ENCODE data around the gene SLC25A10. TPM values are rescaled to one million over a fixed set of nuclear protein-coding genes. Genes with fewer than 3 reads are reported as not detected.
A peak's percentile ranks its signal among the peaks of the same experiment; 100 is the strongest.
"Not testable (repeated sequence)": the region's sequence is repeated elsewhere in the genome, so short reads cannot be mapped to it uniquely, and the experiment has no call there.

SLC25A10 gene
- total and polyA plus RNA-seq, 3 donors from 2014 or later: 30.0 to 51.4 (median 42.0) TPM

DNA sequence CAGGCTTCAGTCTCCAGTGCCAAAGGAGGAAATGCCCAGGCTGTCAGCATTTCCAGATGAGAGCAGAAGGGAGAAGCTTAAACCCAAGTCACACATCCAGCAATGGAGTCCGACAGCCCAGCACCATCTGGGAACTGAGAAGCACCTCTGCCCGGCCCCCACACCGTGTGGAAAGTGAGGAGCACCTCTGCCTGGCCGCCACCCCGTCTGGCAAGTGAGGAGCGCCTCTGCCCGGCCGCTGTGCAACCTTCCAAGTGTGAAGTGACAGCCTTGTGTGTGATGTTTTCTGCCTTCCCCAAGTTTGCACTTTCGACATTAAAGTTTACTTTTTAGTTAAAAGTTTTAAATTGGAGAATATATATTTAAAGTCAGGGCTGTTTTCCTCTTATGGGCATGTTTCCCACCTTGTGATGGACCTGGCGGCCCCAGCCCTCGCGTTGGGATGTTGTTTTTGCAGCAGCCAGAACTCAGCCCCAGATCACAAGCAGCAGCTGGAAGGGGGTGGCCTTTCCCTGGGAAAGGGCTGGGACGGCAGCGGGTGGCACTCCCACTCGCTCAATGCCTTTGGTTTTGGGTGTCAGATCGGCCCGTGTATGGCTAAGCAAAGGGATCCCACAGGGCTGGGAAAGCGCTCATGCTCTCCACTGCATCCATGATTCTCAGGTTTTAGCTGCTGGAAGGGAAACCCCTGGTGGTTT, 38.4 kb upstream of the SLC25A10 start:
- H3K36me3 ChIP-seq (ENCODE audit: low read depth, missing control alignments): no peaks in the 10 kb centered on the region
- intact Hi-C loops (cut with DNase I; ENCODE audit: low total_unique reads): no loop called here

GRCh38 chr17:81675515-81676221, 36.4 kb upstream of the SLC25A10 start:
- DNase-seq: peak; percentile 43
- H3K27me3 ChIP-seq; H3K36me3 ChIP-seq (ENCODE audit: low read depth, missing control alignments): not testable (repeated sequence)

More for the DNA sequence above, 38.4 kb upstream of the SLC25A10 start:
- Histone ChIP-seq H3K9me3 (no peaks in the 10 kb centered on the region), H3K27ac (no peak overlapping the region), H3K4me3 (no peak overlapping the region), H3K27me3 (no peaks in the 10 kb centered on the region), H3K4me1 (no peaks in the 10 kb centered on the region)
- TF ChIP-seq POLR2A (IDR thresholded peaks at IDR 0.05): no peak
- TF ChIP-seq, protein P1, sequence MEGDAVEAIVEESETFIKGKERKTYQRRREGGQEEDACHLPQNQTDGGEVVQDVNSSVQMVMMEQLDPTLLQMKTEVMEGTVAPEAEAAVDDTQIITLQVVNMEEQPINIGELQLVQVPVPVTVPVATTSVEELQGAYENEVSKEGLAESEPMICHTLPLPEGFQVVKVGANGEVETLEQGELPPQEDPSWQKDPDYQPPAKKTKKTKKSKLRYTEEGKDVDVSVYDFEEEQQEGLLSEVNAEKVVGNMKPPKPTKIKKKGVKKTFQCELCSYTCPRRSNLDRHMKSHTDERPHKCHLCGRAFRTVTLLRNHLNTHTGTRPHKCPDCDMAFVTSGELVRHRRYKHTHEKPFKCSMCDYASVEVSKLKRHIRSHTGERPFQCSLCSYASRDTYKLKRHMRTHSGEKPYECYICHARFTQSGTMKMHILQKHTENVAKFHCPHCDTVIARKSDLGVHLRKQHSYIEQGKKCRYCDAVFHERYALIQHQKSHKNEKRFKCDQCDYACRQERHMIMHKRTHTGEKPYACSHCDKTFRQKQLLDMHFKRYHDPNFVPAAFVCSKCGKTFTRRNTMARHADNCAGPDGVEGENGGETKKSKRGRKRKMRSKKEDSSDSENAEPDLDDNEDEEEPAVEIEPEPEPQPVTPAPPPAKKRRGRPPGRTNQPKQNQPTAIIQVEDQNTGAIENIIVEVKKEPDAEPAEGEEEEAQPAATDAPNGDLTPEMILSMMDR (IDR thresholded peaks at IDR 0.05): no peak
- DNase-seq: no peak
- 79 to 81% methylated on average over 18 of the region's 18 CpGs for WGBS, 2 donors

DNA sequence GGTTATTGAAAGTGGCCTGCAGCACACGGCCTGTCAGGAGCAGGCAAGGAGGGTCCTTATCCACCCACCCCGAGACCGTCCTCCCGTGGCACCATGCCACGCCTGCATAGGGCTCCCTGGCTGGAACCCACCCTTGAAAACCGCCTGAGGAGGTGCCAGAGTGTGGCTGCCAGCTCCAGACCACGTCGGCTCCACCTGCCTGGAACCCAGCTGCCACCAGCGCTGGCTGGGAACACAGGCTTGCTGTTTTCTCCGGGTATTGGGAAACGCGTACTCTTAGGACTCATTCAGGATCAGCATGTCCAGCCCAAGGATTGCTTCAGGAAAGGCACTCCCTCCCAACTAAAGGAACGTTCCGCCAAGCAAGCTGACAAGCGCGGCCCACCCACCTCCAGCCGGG, 35.2 kb upstream of the SLC25A10 start:
- Histone ChIP-seq H3K27ac (no peak overlapping the region), H3K4me1 (peaks cover 4% of the 10 kb centered on the region), H3K4me3 (no peak overlapping the region), H3K9me3 (no peaks in the 10 kb centered on the region), H3K36me3 (ENCODE audit: low read depth, missing control alignments) (no peaks in the 10 kb centered on the region), H3K27me3 (no peaks in the 10 kb centered on the region)
- intact Hi-C loops (cut with DNase I; ENCODE audit: low total_unique reads): no loop called here
- WGBS, 2 donors: 90 to 91% methylated on average over 9 to 17 of the region's 17 CpGs
- TF ChIP-seq, protein P1 (IDR thresholded peaks at IDR 0.05): no peak
- no peak for TF ChIP-seq POLR2A (IDR thresholded peaks at IDR 0.05)
- DNase-seq: no peak

More at GRCh38 chr17:81675515-81676221, 36.4 kb upstream of the SLC25A10 start:
- H3K4me1 ChIP-seq; H3K4me3 ChIP-seq; H3K9me3 ChIP-seq; H3K27ac ChIP-seq; intact Hi-C loops (cut with DNase I; ENCODE audit: low total_unique reads): not testable (repeated sequence)
- WGBS, 2 donors: 48 to 53% methylated on average over 15 to 18 of the region's 18 CpGs
- TF ChIP-seq, protein P1 (IDR thresholded peaks at IDR 0.05): peak; percentile 15 to 60 (median 51)

- Histone ChIP-seq H3K27ac (no peak overlapping the region), H3K4me1 (peaks cover 23% of the 10 kb centered on the region), H3K4me3 (no peak overlapping the region), H3K27me3 (no peaks in the 10 kb centered on the region), H3K9me3 (no peaks in the 10 kb centered on the region), H3K36me3 (ENCODE audit: low read depth, missing control alignments) (no peaks in the 10 kb centered on the region)
- intact Hi-C loops (cut with DNase I; ENCODE audit: low total_unique reads): no loop called here
- 73 to 84% methylated on average over 11 of the region's 11 CpGs for WGBS, 2 donors
- TF ChIP-seq POLR2A (IDR thresholded peaks at IDR 0.05): no peak
- TF ChIP-seq, protein P1 (IDR thresholded peaks at IDR 0.05): no peak
- DNase-seq: no peak
Measured at GRCh38 chr17:81680150-81680549, 31.9 kb upstream of the SLC25A10 start.

Data from testis (tissue), 3 donors.